PC-9 (cell line): ENCODE results near the gene PBX1. TPM values are rescaled to one million over a fixed set of nuclear protein-coding genes. Genes with fewer than 3 reads are reported as not detected.

Experiments
- BruUV-seq: library from RNA; stranded (reverse); fragments of 400-500 nt; replicated peaks from 2 replicates; lab custom pipeline; 2021; lab: Mats Ljungman, UMichigan
- CTCF ChIA-PET: fragments of 300-600 bp; sonication (Branson Sonifier 250); formaldehyde crosslinking; loops from one replicate; lab custom pipeline; 2022; ENCODE audit warnings: antibody characterized with exemption; lab: Charles Lee
- POLR2A ChIA-PET: fragments of 300-600 bp; sonication (Branson Sonifier 250); formaldehyde crosslinking; loops from one replicate; lab custom pipeline; 2022; ENCODE audit warnings: antibody characterized with exemption; ENCODE audit not compliant: unreplicated experiment; lab: Charles Lee
- DNase-seq, 2 experiments: peaks; one replicate each; pipeline versions ENCODE4 v3.0.0 to v3.0.0-alpha.2; 2015 to 2022; ENCODE audit warnings: mixed read lengths in 1 of 2
- H2AFZ ChIP-seq: fragments of 200-600 bp; sonication (generic); 2 replicates; pipeline ENCODE4 v1.8.1; 2017; ENCODE audit warnings: antibody characterized with exemption
- H3F3A ChIP-seq: fragments of 200-600 bp; sonication (generic); 2 replicates; pipeline ENCODE4 v1.8.1; 2017; ENCODE audit warnings: antibody characterized with exemption, mild to moderate bottlenecking, low read depth; ENCODE audit not compliant: insufficient read depth
- H3K27ac ChIP-seq: fragments of 200-600 bp; sonication (generic); 2 replicates; pipeline ENCODE4 v1.6.1; 2016; ENCODE audit warnings: mixed run types
- H3K27me3 ChIP-seq: fragments of 200-600 bp; sonication (generic); 2 replicates; pipeline ENCODE4 v1.6.1; 2016; ENCODE audit warnings: low read depth, mixed run types; ENCODE audit not compliant: insufficient read depth
- H3K36me3 ChIP-seq: fragments of 200-600 bp; sonication (generic); 2 replicates; pipeline ENCODE4 v1.6.1; 2016; ENCODE audit warnings: low read depth, mixed run types
- H3K4me1 ChIP-seq: fragments of 200-600 bp; sonication (generic); replicated peaks from 2 replicates; pipeline ENCODE4 v1.6.1; 2016; ENCODE audit warnings: mixed run types; ENCODE audit not compliant: insufficient read depth
- H3K4me2 ChIP-seq: fragments of 200-600 bp; sonication (generic); 2 replicates; pipeline ENCODE4 v1.6.1; 2017; ENCODE audit warnings: mixed run types
- H3K4me3 ChIP-seq: fragments of 200-600 bp; sonication (generic); 2 replicates; pipeline ENCODE4 v1.6.1; 2016; ENCODE audit warnings: mixed run types
- H3K79me2 ChIP-seq: fragments of 200-600 bp; sonication (generic); 2 replicates; pipeline ENCODE4 v1.6.1; 2017; ENCODE audit warnings: low read depth, mixed run types
- H3K9me2 ChIP-seq: fragments of 200-600 bp; sonication (generic); 2 replicates; pipeline ENCODE4 v1.8.1; 2017; ENCODE audit warnings: mild to moderate bottlenecking; ENCODE audit not compliant: insufficient read depth
- H3K9me3 ChIP-seq: fragments of 200-600 bp; sonication (generic); 2 replicates; pipeline ENCODE4 v1.8.1; 2016; ENCODE audit warnings: low read depth; ENCODE audit not compliant: insufficient read depth
- H4K20me1 ChIP-seq: fragments of 200-600 bp; sonication (generic); 2 replicates; pipeline ENCODE4 v1.8.1; 2017; ENCODE audit not compliant: insufficient read depth
- EZH2 ChIP-seq: fragments of 200-600 bp; sonication (generic); IDR thresholded peaks from 2 replicates; pipeline ENCODE4 v1.8.0; 2017; ENCODE audit warnings: antibody characterized with exemption, low read depth
- intact Hi-C: fragments of 100-400 bp; cut with micrococcal nuclease; formaldehyde crosslinking; loops from one replicate; pipeline ENCODE4 v1.10.0; 2022; ENCODE audit not compliant: unreplicated experiment
- total RNA-seq: library from RNA; stranded (reverse); gene quantifications from 2 replicates; pipeline ENCODE4 v1.2.3, GENCODE V29; 2021
- TF ChIP-seq, protein P1 (sequence below): fragments of 200-600 bp; sonication (generic); conservative IDR thresholded peaks from 2 replicates; pipeline ENCODE4 v1.6.1; 2017; ENCODE audit warnings: mixed run types, antibody characterized with exemption, mild to moderate bottlenecking, moderate library complexity

PBX1 gene
- total RNA-seq, 1 experiment from 2014 or later, result 57.7 TPM

DNA sequence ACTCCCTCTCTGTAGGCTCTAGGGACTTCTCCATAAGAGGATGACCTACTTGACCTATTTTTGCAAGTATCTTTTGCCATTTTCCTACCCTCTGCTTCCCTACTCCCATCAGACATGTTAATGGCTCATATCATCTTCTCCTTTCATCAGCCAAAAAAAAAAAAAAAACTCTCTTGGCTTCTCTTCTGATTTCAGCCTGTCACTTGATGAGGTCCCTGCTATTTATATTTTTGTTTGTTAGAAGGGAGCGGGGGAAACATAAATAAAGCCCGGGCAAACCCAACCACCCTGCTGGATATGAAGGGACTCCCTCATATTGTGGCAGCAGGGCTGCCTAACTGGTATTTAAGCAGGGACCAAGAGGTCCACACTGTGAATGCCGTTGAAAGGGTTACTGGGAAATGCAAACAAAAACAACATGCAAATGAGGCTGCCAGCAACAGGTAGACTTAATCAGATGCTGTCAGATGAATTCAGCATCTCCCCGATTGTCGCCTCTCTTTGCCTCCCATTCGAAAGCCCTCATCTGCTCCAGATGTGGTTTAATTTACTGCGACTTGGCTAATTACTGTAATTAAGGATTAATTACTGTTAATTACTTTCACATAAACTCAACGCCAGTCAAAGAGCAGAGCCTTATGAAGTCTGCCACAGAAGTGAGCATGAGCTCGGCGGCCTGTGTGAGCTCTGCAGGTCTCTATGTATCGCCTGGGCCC, 172.3 kb downstream of the PBX1 start:
- H3K9me3 ChIP-seq, result no peaks in the 10 kb centered on the region

GRCh38 chr1:164733070-164733469, 174.1 kb downstream of the PBX1 start:
- no TSS peak for BruUV-seq
- no peaks in the 10 kb centered on the region; the same call in 1 of the 2 replicates for H3K9me2 ChIP-seq
- H2AFZ ChIP-seq, result no peak overlapping the region
- no peak overlapping the region for H3K27ac ChIP-seq
- intact Hi-C loops, result no loop called here
- H3K27me3 ChIP-seq, result no peaks in the 10 kb centered on the region
- DNase-seq, result peak in 1 of 2 experiments; percentile 48
- TF ChIP-seq, protein P1, sequence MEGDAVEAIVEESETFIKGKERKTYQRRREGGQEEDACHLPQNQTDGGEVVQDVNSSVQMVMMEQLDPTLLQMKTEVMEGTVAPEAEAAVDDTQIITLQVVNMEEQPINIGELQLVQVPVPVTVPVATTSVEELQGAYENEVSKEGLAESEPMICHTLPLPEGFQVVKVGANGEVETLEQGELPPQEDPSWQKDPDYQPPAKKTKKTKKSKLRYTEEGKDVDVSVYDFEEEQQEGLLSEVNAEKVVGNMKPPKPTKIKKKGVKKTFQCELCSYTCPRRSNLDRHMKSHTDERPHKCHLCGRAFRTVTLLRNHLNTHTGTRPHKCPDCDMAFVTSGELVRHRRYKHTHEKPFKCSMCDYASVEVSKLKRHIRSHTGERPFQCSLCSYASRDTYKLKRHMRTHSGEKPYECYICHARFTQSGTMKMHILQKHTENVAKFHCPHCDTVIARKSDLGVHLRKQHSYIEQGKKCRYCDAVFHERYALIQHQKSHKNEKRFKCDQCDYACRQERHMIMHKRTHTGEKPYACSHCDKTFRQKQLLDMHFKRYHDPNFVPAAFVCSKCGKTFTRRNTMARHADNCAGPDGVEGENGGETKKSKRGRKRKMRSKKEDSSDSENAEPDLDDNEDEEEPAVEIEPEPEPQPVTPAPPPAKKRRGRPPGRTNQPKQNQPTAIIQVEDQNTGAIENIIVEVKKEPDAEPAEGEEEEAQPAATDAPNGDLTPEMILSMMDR, result no peak
- no peak for TF ChIP-seq EZH2
- 0 out of 2 replicates have a peak, but pooled peaks cover 3% of the 10 kb centered on the region for H3K79me2 ChIP-seq
- H3K9me3 ChIP-seq, result no peaks in the 10 kb centered on the region
- H4K20me1 ChIP-seq, result no peaks in the 10 kb centered on the region
- H3F3A ChIP-seq, result peaks cover 11% of the 10 kb centered on the region; the same call in 1 of the 2 replicates
- H3K4me2 ChIP-seq, result no peak overlapping the region
- POLR2A ChIA-PET, result no interaction called here
- CTCF ChIA-PET, result no interaction called here
- no peaks in the 10 kb centered on the region for H3K36me3 ChIP-seq
- H3K4me1 ChIP-seq, result peaks cover 15% of the 10 kb centered on the region
- H3K4me3 ChIP-seq, result no peak overlapping the region

More for the DNA sequence above, 172.3 kb downstream of the PBX1 start:
- peaks cover 17% of the 10 kb centered on the region for H3K4me1 ChIP-seq
- ChIA-PET CTCF (no interaction called here), POLR2A (no interaction called here)
- intact Hi-C loops, result no loop called here
- no peaks in the 10 kb centered on the region for H3K36me3 ChIP-seq
- no peak overlapping the region for H2AFZ ChIP-seq
- H3K79me2 ChIP-seq, result no peaks in the 10 kb centered on the region
- no peaks in the 10 kb centered on the region; the same call in 1 of the 2 replicates for H3K9me2 ChIP-seq
- TF ChIP-seq EZH2, result no peak
- TF ChIP-seq, protein P1, result no peak
- no peak for DNase-seq
- no peak overlapping the region for H3K4me3 ChIP-seq
- no peak overlapping the region for H3K27ac ChIP-seq
- no peaks in the 10 kb centered on the region for H3K27me3 ChIP-seq
- no TSS peak for BruUV-seq
- peaks cover 11% of the 10 kb centered on the region; the same call in 1 of the 2 replicates for H3F3A ChIP-seq
- H4K20me1 ChIP-seq, result no peaks in the 10 kb centered on the region
- H3K4me2 ChIP-seq, result no peak overlapping the region

DNA sequence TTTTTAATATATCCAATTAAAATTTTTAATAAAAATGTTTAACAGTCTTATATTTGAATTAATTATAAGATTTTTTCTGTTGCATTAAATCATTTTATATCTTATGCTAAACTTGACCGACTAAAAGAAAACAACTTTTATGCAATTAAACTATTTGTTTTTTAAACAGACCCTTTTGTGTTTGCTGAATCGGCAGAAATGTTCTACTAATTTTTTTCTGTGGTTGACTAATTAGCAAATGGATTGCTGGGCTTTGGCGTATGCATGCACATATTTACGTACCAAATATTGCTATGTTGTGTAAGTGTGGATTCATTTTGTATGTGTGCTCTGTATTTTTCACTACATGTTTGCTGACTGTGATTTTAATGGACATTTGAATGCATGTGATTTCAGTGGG, 174.8 kb downstream of the PBX1 start:
- H3K79me2 ChIP-seq, result 0 out of 2 replicates have a peak, but pooled peaks cover 3% of the 10 kb centered on the region
- H3K27ac ChIP-seq, result no peak overlapping the region
- ChIA-PET POLR2A (no interaction called here), CTCF (no interaction called here)
- no peak for TF ChIP-seq EZH2
- TF ChIP-seq, protein P1, result no peak
- H2AFZ ChIP-seq, result no peak overlapping the region
- no peak overlapping the region for H3K4me3 ChIP-seq
- peaks cover 11% of the 10 kb centered on the region; the same call in 1 of the 2 replicates for H3F3A ChIP-seq
- intact Hi-C loops, result no loop called here
- H4K20me1 ChIP-seq, result no peaks in the 10 kb centered on the region
- H3K9me3 ChIP-seq, result no peaks in the 10 kb centered on the region
- no TSS peak for BruUV-seq
- no peaks in the 10 kb centered on the region for H3K27me3 ChIP-seq
- no peak overlapping the region for H3K4me2 ChIP-seq
- H3K9me2 ChIP-seq, result no peaks in the 10 kb centered on the region; the same call in 1 of the 2 replicates
- peaks cover 15% of the 10 kb centered on the region for H3K4me1 ChIP-seq
- DNase-seq, result no peak
- no peaks in the 10 kb centered on the region for H3K36me3 ChIP-seq
